DND-41 (cell line): Measurements from ENCODE around the gene HCST.

Source experiments
- CTCF ChIP-seq: IDR thresholded peaks from 2 replicates; pipeline ENCODE4 v1.5.1; 2012; ENCODE audit warnings: borderline replicate concordance, low read length, moderate library complexity, mild to moderate bottlenecking; ENCODE audit not compliant: poor library complexity, severe bottlenecking; ENCODE audit errors: extremely low read depth
- EZH2 ChIP-seq: IDR thresholded peaks from 3 replicates; pipeline ENCODE4 v1.6.1; 2012; ENCODE audit warnings: borderline replicate concordance, low read depth, mild to moderate bottlenecking, moderate library complexity, low read length, inconsistent platforms; ENCODE audit not compliant: severe bottlenecking

GRCh38 chr19:35943321-35944301 is 41.3 kb downstream of the HCST start:
- TF ChIP-seq CTCF: no peak
- TF ChIP-seq EZH2: no peak
